Karpas-422 (cell line): ENCODE results near the gene SCRN3. TPM values are rescaled to one million over a fixed set of nuclear protein-coding genes. Genes with fewer than 3 reads are reported as not detected.

Experiments
- DNase-seq: peaks from one replicate; pipeline ENCODE4 v3.0.0-alpha.2; 2015
- H2AFZ ChIP-seq: fragments of 200-600 bp; sonication (generic); 2 replicates; pipeline ENCODE4 v1.6.1; 2014; ENCODE audit warnings: antibody characterized with exemption, low read length, mixed read lengths
- H3K27ac ChIP-seq: fragments of 200-600 bp; sonication (generic); 2 replicates; pipeline ENCODE4 v1.5.1; 2014; ENCODE audit warnings: mild to moderate bottlenecking, low read length, moderate library complexity
- H3K27me3 ChIP-seq: fragments of 200-600 bp; sonication (generic); 2 replicates; pipeline ENCODE4 v1.6.1; 2014; ENCODE audit warnings: low read length, mixed read lengths
- H3K36me3 ChIP-seq: fragments of 200-600 bp; sonication (generic); 2 replicates; pipeline ENCODE4 v1.6.1; 2014; ENCODE audit warnings: low read length, mixed read lengths; ENCODE audit not compliant: insufficient read depth
- H3K4me1 ChIP-seq: fragments of 200-600 bp; sonication (generic); 2 replicates; pipeline ENCODE4 v1.6.1; 2014; ENCODE audit warnings: mild to moderate bottlenecking, low read length, mixed read lengths
- H3K4me2 ChIP-seq: fragments of 200-600 bp; sonication (generic); 2 replicates; pipeline ENCODE4 v1.6.1; 2014; ENCODE audit warnings: low read length, low read depth, mild to moderate bottlenecking; ENCODE audit not compliant: poor library complexity, severe bottlenecking
- H3K4me3 ChIP-seq: fragments of 200-600 bp; sonication (generic); 2 replicates; pipeline ENCODE4 v1.5.1; 2014; ENCODE audit warnings: mild to moderate bottlenecking, antibody characterized with exemption, low read length, mixed read lengths
- H3K79me2 ChIP-seq: fragments of 200-600 bp; sonication (generic); 2 replicates; pipeline ENCODE4 v1.6.1; 2014; ENCODE audit warnings: mild to moderate bottlenecking, low read length, mixed read lengths
- H3K9ac ChIP-seq: fragments of 200-600 bp; sonication (generic); 2 replicates; pipeline ENCODE4 v1.6.0; 2014; ENCODE audit warnings: low read length
- H3K9me2 ChIP-seq: fragments of 200-600 bp; sonication (generic), shearing (Covaris generic); replicated peaks from 2 replicates; pipeline ENCODE4 v1.6.0; 2014; ENCODE audit warnings: mild to moderate bottlenecking, low read length, moderate library complexity; ENCODE audit not compliant: insufficient read depth
- H3K9me3 ChIP-seq: fragments of 300-700, 200-600 bp; sonication (generic); 2 replicates; pipeline ENCODE4 v1.6.1; 2014; ENCODE audit warnings: low read length, mixed read lengths
- H4K20me1 ChIP-seq: fragments of 200-600 bp; sonication (generic); 2 replicates; pipeline ENCODE4 v1.6.1; 2014; ENCODE audit warnings: mild to moderate bottlenecking, antibody characterized with exemption, low read length, low read depth; ENCODE audit not compliant: insufficient read depth
- total RNA-seq: library from RNA; depleted of rRNA; stranded (reverse); fragments of >200 nt; shearing (Covaris generic); gene quantifications from 2 replicates; pipeline ENCODE4 v1.2.3, GENCODE V29; 2014; ENCODE audit warnings: low replicate concordance

The SCRN3 gene
- total RNA-seq, 1 experiment from 2014 or later, result 47.4 TPM

DNA sequence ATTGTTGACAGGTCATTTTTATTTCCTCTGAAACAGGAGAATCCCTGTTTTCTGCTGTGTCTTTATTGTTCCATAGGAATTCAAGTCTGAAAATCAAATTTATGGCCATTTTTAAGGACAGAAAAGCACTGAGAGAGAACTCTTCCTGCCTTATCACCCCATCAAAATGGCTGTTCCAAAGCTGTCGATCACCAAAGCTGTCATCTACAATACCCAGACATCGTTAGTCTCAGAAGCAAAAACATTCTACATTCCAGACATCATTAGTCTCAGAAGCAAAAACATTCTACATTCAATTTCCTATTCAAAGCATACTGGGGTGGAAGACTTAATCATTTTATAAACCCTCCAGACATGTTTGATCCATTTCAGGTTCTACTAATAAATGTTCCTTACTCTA, 44.4 kb downstream of the SCRN3 start:
- no peaks in the 10 kb centered on the region for H4K20me1 ChIP-seq
- H3K4me2 ChIP-seq, result no peak overlapping the region
- no peaks in the 10 kb centered on the region for H3K27me3 ChIP-seq
- no peak overlapping the region for H2AFZ ChIP-seq
- H3K27ac ChIP-seq, result no peak overlapping the region
- no peaks in the 10 kb centered on the region for H3K9me2 ChIP-seq
- no peaks in the 10 kb centered on the region for H3K4me1 ChIP-seq
- H3K4me3 ChIP-seq, result no peak overlapping the region
- H3K9me3 ChIP-seq, result no peaks in the 10 kb centered on the region
- H3K79me2 ChIP-seq, result no peaks in the 10 kb centered on the region
- no peak overlapping the region for H3K9ac ChIP-seq
- H3K36me3 ChIP-seq, result no peaks in the 10 kb centered on the region
- no peak for DNase-seq

DNA sequence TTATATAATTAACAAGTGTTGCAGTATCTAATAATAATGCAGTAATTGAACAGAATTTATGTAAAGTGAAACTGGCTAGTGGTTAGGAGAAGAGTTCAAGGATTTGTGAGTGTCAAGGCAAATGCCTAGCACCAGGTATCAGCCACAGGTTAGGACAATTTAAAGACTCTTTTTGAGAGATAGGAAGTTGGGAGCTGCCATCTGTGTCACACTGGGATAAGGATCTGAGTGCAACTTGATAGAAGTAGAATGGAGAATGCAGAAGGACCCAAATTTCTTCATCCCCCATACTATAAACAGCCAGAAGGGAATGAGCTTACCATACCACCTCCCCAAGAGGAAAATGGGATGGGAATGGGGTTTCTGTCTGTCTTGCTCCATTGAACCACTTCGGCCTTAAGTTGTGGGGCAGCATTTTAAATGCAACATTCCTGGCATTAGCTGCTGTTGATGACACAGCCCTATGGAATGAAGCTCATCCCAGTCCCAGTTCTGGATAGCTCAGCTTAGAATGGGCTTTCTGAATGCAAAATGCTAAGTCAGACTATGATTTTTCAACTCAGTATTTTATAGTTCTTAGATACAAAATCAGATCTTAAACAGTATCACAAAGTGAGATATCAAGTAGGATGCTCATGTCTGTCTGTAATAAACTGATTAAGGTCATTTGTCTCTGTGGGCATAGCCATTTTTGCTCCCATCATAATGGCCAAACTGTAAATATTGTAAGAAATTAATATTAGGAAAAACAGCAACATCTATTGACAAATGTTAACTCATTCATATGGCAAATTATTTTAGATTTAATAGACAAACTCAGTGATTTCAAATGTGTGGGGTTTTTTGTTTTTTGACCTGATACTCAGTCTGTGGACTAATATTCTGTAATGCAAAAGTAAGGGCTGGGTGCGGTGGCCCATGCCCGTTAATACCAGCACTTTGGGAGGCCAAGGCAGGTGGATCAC, 47.3 kb downstream of the SCRN3 start:
- no peak for DNase-seq
- Histone ChIP-seq H3K36me3 (no peaks in the 10 kb centered on the region), H3K27ac (no peak overlapping the region), H3K4me2 (no peak overlapping the region), H3K79me2 (no peaks in the 10 kb centered on the region), H3K4me3 (no peak overlapping the region), H3K27me3 (no peaks in the 10 kb centered on the region), H4K20me1 (no peaks in the 10 kb centered on the region), H3K4me1 (no peaks in the 10 kb centered on the region), H3K9me3 (no peaks in the 10 kb centered on the region), H3K9ac (no peak overlapping the region), H3K9me2 (no peaks in the 10 kb centered on the region), H2AFZ (no peak overlapping the region)

DNA sequence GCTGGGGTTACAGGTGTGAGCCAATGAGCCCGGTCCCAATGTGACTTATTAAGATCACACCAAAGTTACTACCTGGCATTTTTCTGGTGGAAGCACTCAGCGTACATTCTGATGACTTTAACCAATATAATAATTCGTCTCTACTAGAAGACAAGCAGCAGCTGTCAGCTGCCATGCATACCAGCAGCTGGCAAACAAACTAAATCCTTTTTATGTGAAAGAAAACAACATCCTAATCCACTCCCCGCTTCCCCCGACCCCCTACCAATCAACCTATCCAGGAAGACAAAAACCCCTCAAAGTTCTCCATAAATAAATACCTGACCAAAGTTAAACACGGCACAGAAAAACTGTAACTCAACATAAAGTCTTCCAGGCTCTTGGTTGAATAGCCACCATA, 49.2 kb downstream of the SCRN3 start:
- no peak overlapping the region for H3K4me2 ChIP-seq
- H3K27me3 ChIP-seq, result no peaks in the 10 kb centered on the region

DNA sequence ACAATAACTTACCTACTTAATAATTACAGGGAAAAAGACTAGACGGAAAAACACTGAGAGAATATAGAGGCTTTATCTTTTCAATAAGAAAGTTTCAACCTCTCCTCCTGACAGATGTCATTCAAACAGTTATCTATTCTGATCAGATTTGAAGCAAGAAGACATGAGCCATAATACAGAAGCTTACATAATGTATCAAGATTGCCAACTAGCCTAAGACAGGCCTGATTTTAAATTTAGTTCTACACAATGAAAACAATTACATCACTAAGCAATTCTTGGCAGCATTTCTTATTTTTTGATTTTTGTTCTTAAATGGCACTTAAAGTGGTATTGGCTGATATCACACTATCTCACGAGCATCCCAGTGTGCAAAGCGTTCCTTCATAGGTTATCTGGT, 49.7 kb downstream of the SCRN3 start:
- Histone ChIP-seq H2AFZ (no peak overlapping the region), H3K9ac (no peak overlapping the region), H3K27me3 (no peaks in the 10 kb centered on the region), H3K9me3 (no peaks in the 10 kb centered on the region), H3K4me3 (no peak overlapping the region), H4K20me1 (no peaks in the 10 kb centered on the region), H3K4me1 (no peaks in the 10 kb centered on the region), H3K4me2 (no peak overlapping the region), H3K27ac (no peak overlapping the region), H3K79me2 (no peaks in the 10 kb centered on the region), H3K36me3 (no peaks in the 10 kb centered on the region), H3K9me2 (no peaks in the 10 kb centered on the region)
- DNase-seq, result no peak

More for the DNA sequence above, 49.2 kb downstream of the SCRN3 start:
- Histone ChIP-seq H3K9me3 (no peaks in the 10 kb centered on the region), H3K36me3 (no peaks in the 10 kb centered on the region), H3K9me2 (no peaks in the 10 kb centered on the region), H3K4me3 (no peak overlapping the region), H3K79me2 (no peaks in the 10 kb centered on the region), H3K9ac (no peak overlapping the region), H3K27ac (no peak overlapping the region), H4K20me1 (no peaks in the 10 kb centered on the region), H3K4me1 (no peaks in the 10 kb centered on the region), H2AFZ (no peak overlapping the region)
- DNase-seq, result no peak

DNA sequence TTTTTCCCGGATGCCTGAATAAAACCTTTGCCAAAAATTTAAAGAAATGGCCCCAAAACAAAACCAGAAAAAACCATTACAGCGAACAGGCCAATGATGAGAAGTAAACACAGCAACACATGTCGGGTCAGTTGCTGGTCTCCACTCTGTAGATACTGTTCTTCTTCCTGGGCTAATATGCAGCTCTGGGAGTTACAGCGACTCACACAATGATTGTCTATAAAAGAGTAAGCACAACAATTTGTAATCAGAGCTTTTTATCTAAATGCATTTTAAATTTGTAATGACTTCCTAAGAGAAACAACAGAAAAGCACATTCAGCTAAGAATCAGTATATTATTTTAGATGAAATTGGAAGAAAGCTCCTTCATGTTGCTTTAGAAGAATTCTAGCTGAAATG, 51.0 kb downstream of the SCRN3 start:
- no peak overlapping the region for H3K9ac ChIP-seq
- no peaks in the 10 kb centered on the region for H4K20me1 ChIP-seq
- no peaks in the 10 kb centered on the region for H3K36me3 ChIP-seq
- no peaks in the 10 kb centered on the region for H3K27me3 ChIP-seq
- H3K27ac ChIP-seq, result no peak overlapping the region
- no peak overlapping the region for H2AFZ ChIP-seq
- no peak overlapping the region for H3K4me3 ChIP-seq
- H3K79me2 ChIP-seq, result no peaks in the 10 kb centered on the region
- H3K9me3 ChIP-seq, result no peaks in the 10 kb centered on the region
- H3K4me1 ChIP-seq, result no peaks in the 10 kb centered on the region
- H3K4me2 ChIP-seq, result no peak overlapping the region
- DNase-seq, result no peak
- no peaks in the 10 kb centered on the region for H3K9me2 ChIP-seq

DNA sequence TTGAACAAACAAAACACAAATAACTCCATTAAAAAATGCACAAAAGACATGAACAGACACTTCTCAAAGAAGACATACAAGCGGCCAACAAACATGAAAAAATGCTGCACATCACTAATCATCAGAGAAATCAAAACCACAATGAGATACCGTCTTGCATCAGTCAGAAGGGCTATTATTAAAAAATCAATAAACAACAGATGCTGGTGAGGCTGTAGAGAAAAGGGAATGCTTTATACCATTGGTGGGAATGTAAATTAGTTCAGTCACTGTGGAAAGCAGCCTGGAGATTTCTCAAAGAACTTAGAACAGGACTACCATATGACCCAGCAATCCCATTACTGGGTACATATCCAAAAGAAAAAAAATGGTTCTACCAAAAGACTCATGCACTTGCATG, 53.5 kb downstream of the SCRN3 start:
- H3K27ac ChIP-seq, result no peak overlapping the region
- no peaks in the 10 kb centered on the region for H3K9me2 ChIP-seq
- DNase-seq, result no peak
- H3K4me2 ChIP-seq, result no peak overlapping the region
- H3K4me1 ChIP-seq, result no peaks in the 10 kb centered on the region
- H3K9ac ChIP-seq, result no peak overlapping the region
- no peaks in the 10 kb centered on the region for H4K20me1 ChIP-seq
- no peak overlapping the region for H3K4me3 ChIP-seq
- H3K36me3 ChIP-seq, result no peaks in the 10 kb centered on the region
- no peak overlapping the region for H2AFZ ChIP-seq
- no peaks in the 10 kb centered on the region for H3K27me3 ChIP-seq
- H3K9me3 ChIP-seq, result no peaks in the 10 kb centered on the region
- no peaks in the 10 kb centered on the region for H3K79me2 ChIP-seq

DNA sequence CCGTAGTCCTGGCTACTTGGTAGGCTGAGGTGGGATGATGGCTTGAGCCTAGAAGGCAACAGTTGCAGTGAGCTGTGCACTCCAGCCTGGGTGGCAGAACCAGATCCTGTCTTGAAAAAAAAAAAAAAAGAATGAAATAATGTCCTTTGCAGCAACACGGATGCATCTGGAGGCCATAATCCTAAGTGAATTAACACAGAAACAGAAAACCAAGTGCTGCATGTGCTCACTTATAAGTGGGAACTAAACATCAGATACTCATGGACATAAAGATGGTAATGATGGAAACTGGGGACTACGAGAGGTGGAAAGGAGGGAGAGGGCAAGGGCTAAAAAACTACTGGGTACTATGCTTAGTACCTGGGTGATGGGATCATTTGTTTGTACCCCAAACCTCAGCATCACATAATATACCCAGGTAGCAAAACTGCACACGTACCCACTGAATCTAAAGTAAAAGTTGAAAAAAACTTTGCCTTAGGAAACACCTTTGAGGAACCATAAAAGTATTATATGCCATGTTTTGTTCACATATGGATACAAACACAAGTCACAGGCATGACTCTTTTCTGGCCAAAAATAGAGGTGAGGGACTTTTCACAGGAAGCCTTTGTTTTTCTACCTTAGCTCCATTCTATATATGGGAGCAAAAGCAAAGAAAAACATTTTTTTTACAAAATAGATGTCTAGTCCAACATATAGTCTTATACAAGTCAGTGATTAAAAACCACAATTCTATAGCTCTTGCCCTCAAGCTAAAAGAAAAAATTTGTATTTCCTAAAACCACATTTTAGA, 54.7 kb downstream of the SCRN3 start:
- Histone ChIP-seq H3K9ac (no peak overlapping the region), H2AFZ (no peak overlapping the region), H3K4me1 (no peaks in the 10 kb centered on the region), H3K79me2 (no peaks in the 10 kb centered on the region), H3K4me3 (no peak overlapping the region), H3K27ac (no peak overlapping the region), H4K20me1 (no peaks in the 10 kb centered on the region), H3K9me2 (no peaks in the 10 kb centered on the region), H3K36me3 (no peaks in the 10 kb centered on the region), H3K4me2 (no peak overlapping the region), H3K27me3 (no peaks in the 10 kb centered on the region), H3K9me3 (no peaks in the 10 kb centered on the region)
- no peak for DNase-seq

DNA sequence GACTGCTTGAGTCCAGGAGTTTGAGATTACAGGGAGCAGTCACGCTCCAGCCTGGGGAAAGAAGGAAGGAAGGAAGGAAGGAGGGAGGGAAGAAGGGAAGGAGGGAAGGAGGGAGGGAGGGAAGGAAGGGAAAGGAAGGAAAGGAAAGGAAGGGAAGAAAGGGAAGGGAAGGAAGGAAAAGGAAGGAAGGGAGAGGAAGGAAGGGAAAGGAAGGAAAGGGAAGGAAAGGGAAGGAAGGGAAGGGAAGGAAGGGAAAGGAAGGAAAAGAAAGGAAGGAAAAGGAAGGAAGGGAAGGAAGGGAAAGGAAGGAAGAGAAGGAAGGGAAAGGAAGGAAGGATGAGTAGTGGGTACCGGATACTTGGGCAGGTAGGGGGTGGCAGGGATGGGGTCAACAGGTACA, 59.0 kb downstream of the SCRN3 start:
- Histone ChIP-seq H3K4me1 (no peaks in the 10 kb centered on the region), H3K4me3 (no peak overlapping the region), H2AFZ (no peak overlapping the region), H3K27ac (no peak overlapping the region), H3K27me3 (no peaks in the 10 kb centered on the region), H3K36me3 (no peaks in the 10 kb centered on the region), H4K20me1 (no peaks in the 10 kb centered on the region), H3K9ac (no peak overlapping the region), H3K79me2 (no peaks in the 10 kb centered on the region), H3K4me2 (no peak overlapping the region), H3K9me3 (no peaks in the 10 kb centered on the region), H3K9me2 (no peaks in the 10 kb centered on the region)
- DNase-seq, result no peak
